HG03064 (cell line): ENCODE measurements around the gene SYT13.

ENCODE experiments used
- ATAC-seq: cut with Tn5 transposase; IDR thresholded peaks from one replicate; pipeline ENCODE4 v1.9.1; 2021; ENCODE audit warnings: low read depth; ENCODE audit not compliant: unreplicated experiment

SYT13 gene

GRCh38 chr11:45275828-45276227 lies 10.3 kb downstream of the SYT13 start:
- no peak for ATAC-seq

GRCh38 chr11:45274206-45274605 lies 11.9 kb downstream of the SYT13 start:
- ATAC-seq, result no peak

- ATAC-seq, result no peak
Observed at GRCh38 chr11:45273509-45273908, 12.6 kb downstream of the SYT13 start.

GRCh38 chr11:45272701-45273100 lies 13.4 kb downstream of the SYT13 start:
- no peak for ATAC-seq

GRCh38 chr11:45270946-45271716 lies 15.0 kb downstream of the SYT13 start:
- no peak for ATAC-seq

GRCh38 chr11:45269678-45270077 lies 16.5 kb downstream of the SYT13 start:
- no peak for ATAC-seq

GRCh38 chr11:45267652-45268299 lies 18.4 kb downstream of the SYT13 start:
- ATAC-seq, result no peak

- no peak for ATAC-seq
Observed at GRCh38 chr11:45267052-45267451, 19.1 kb downstream of the SYT13 start.

GRCh38 chr11:45266676-45267020 lies 19.5 kb downstream of the SYT13 start:
- ATAC-seq, result no peak

GRCh38 chr11:45265969-45266675 lies 20.0 kb downstream of the SYT13 start:
- no peak for ATAC-seq

- ATAC-seq, result no peak
Observed at GRCh38 chr11:45264839-45265515, 21.2 kb downstream of the SYT13 start.

- no peak for ATAC-seq
Observed at GRCh38 chr11:45263773-45264172, 22.4 kb downstream of the SYT13 start.

- no peak for ATAC-seq
Observed at GRCh38 chr11:45262900-45263299, 23.2 kb downstream of the SYT13 start.

- ATAC-seq, result no peak
Observed at GRCh38 chr11:45260071-45260470, 26.1 kb downstream of the SYT13 start.

- ATAC-seq, result no peak
Observed at GRCh38 chr11:45259592-45259991, 26.5 kb downstream of the SYT13 start.

GRCh38 chr11:45258982-45259530 lies 27.1 kb downstream of the SYT13 start:
- ATAC-seq, result no peak

GRCh38 chr11:45254070-45254469 lies 32.1 kb downstream of the SYT13 start:
- no peak for ATAC-seq

- ATAC-seq, result no peak
Observed at GRCh38 chr11:45253640-45254039, 32.5 kb downstream of the SYT13 start.

- ATAC-seq, result no peak
Observed at GRCh38 chr11:45252877-45253276, 33.3 kb downstream of the SYT13 start.

- no peak for ATAC-seq
Observed at GRCh38 chr11:45252134-45252856, 33.8 kb downstream of the SYT13 start.
